Measurements from ENCODE around the gene SAMHD1.
"Not testable (repeated sequence)": the region's sequence is repeated elsewhere in the genome, so short reads cannot be mapped to it uniquely, and the experiment has no call there.

The SAMHD1 gene

DNA sequence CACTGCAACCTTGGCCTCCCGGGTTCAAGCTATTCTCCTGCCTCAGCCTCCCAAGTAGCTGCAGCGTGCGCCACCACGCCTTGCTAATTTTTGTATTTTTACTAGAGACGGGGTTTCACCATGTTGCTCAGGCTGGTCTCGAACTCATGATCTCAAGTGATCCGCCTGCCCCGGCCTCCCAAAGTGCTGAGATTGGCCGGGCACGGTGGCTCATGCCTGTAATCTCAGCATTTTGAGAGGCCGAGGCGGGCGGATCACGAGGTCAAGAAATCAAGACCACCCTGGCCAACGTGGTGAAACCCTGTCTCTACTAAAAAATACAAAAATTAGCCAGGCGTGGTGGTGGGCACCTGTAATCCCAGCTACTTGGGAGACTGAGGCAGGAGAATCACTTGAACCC, 17.9 kb downstream of the SAMHD1 start:
- not testable (repeated sequence) for H3K9ac ChIP-seq (ENCODE audit: low read length in 5 of 5); H3K9me3 ChIP-seq (ENCODE audit: control insufficient read depth in 5 of 5, low read length in 5 of 5); H3K27me3 ChIP-seq (ENCODE audit: control insufficient read depth in 5 of 5, insufficient read depth in 4 of 5, low read length in 5 of 5); H3K27ac ChIP-seq (ENCODE audit: low read depth, low read length); H3K4me3 ChIP-seq (ENCODE audit: low read depth in 1 of 5, low read length in 5 of 5)
- Histone ChIP-seq H3K4me1 (ENCODE audit: control insufficient read depth in 5 of 5, insufficient read depth in 5 of 5, low read length in 5 of 5) (peaks cover 0 to 15% (median 8%) of the 10 kb centered on the region in 5 donors), H3K36me3 (ENCODE audit: control insufficient read depth in 5 of 5, insufficient read depth in 5 of 5, low read length in 5 of 5) (peaks cover 11 to 62% (median 28%) of the 10 kb centered on the region in 5 donors)

DNA sequence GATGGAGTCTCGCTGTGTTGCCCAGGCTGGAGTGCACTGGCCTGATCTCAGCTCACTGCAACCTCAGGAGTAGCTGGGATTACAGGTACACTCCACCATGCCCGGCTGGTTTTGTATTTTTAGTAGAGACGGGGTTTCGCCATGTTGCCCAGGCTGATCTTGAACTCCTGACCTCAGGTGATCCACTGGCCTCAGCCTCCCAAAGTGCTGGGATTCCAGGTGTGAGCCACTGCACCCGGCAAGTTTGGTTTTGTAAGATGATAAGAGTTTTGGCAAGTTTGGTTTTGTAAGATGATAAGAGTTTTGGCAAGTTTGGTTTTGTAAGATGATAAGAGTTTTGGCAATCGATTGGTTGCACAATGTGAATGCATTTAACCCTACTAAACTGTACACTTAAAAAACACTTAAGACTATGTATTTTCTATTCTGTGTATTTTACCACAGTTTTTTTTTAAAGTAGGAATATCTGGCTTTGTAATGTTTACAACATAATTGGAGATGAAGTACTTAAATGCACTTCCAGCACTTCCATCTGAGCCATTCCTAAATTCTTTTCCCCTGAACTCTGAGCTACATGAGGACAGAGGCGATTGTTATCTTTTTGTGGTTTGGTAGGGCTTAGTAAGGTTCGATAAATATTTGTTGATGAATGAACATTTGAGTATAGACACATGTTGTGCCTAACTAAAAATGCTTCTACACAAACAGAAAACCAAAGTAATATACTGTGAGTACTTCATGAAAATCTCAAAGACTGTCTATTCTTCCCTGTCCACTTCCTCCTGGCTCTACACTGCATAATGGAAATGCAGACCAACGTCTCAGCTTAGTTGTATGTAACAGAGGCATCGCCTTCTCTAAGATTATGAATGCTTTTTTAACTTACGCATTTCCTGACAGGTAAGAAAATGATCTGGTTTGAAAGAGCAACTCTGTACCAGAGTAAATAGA, 18.8 kb downstream of the SAMHD1 start:
- no peak overlapping the region for H3K4me3 ChIP-seq (ENCODE audit: low read depth in 1 of 5, low read length in 5 of 5)
- H3K4me1 ChIP-seq (ENCODE audit: control insufficient read depth in 5 of 5, insufficient read depth in 5 of 5, low read length in 5 of 5), result peaks cover 0 to 15% (median 8%) of the 10 kb centered on the region in 5 donors
- H3K36me3 ChIP-seq (ENCODE audit: control insufficient read depth in 5 of 5, insufficient read depth in 5 of 5, low read length in 5 of 5), result peaks cover 12 to 64% (median 31%) of the 10 kb centered on the region in 5 donors
- H3K9me3 ChIP-seq (ENCODE audit: control insufficient read depth in 5 of 5, low read length in 5 of 5), result no peaks in the 10 kb centered on the region
- no peak overlapping the region for H3K27ac ChIP-seq (ENCODE audit: low read depth, low read length)
- H3K9ac ChIP-seq (ENCODE audit: low read length in 5 of 5), result peak overlapping the region in 1 of 5 donors; percentile 6
- H3K27me3 ChIP-seq (ENCODE audit: control insufficient read depth in 5 of 5, insufficient read depth in 4 of 5, low read length in 5 of 5), result no peaks in the 10 kb centered on the region

DNA sequence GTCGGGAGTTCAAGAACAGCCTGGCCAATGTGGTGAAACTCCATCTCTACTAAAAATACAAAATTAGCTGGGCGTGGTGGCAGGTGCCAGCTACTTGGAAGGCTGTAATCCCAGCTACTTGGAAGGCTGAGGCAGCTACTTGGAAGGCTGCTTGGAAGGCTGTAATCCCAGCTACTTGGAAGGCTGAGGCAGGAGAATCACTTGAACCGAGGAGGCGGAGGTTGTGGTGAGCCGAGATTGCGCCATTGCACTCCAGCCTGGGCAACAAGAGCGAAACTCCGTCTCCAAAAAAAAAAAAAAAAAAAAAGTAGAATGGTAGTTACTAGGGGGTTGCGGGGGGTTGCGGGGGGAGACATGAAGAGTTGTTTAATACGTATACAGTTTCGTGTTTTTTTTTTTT, 19.4 kb downstream of the SAMHD1 start:
- not testable (repeated sequence) for H3K27ac ChIP-seq (ENCODE audit: low read depth, low read length); H3K9me3 ChIP-seq (ENCODE audit: control insufficient read depth in 5 of 5, low read length in 5 of 5); H3K4me3 ChIP-seq (ENCODE audit: low read depth in 1 of 5, low read length in 5 of 5); H3K27me3 ChIP-seq (ENCODE audit: control insufficient read depth in 5 of 5, insufficient read depth in 4 of 5, low read length in 5 of 5); H3K9ac ChIP-seq (ENCODE audit: low read length in 5 of 5); H3K4me1 ChIP-seq (ENCODE audit: control insufficient read depth in 5 of 5, insufficient read depth in 5 of 5, low read length in 5 of 5)
- peaks cover 15 to 71% (median 36%) of the 10 kb centered on the region in 5 donors for H3K36me3 ChIP-seq (ENCODE audit: control insufficient read depth in 5 of 5, insufficient read depth in 5 of 5, low read length in 5 of 5)

DNA sequence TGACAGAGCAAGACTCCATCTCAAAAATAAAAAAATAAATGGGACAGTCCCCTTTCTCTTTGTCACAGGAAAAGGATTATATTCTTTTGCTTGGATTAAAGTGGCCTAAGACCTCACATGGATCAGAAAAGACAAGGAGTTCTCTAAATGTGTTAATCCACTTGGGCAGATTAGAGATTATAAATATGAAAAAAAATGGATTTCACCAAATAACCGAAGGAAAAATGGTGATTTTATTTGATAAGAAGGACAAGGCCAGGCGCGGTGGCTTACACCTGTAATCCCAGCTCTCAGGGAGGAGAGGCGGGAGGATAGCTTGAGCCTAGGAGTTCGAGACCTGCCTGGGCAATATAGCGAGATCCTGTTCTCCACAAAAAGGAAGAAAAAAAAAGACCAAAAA, 21.8 kb downstream of the SAMHD1 start:
- peaks cover 15 to 76% (median 45%) of the 10 kb centered on the region in 5 donors for H3K36me3 ChIP-seq (ENCODE audit: control insufficient read depth in 5 of 5, insufficient read depth in 5 of 5, low read length in 5 of 5)
- H3K27ac ChIP-seq (ENCODE audit: low read depth, low read length), result no peak overlapping the region
- no peaks in the 10 kb centered on the region for H3K27me3 ChIP-seq (ENCODE audit: control insufficient read depth in 5 of 5, insufficient read depth in 4 of 5, low read length in 5 of 5)
- no peaks in the 10 kb centered on the region for H3K9me3 ChIP-seq (ENCODE audit: control insufficient read depth in 5 of 5, low read length in 5 of 5)
- H3K4me3 ChIP-seq (ENCODE audit: low read depth in 1 of 5, low read length in 5 of 5), result no peak overlapping the region
- no peak overlapping the region for H3K9ac ChIP-seq (ENCODE audit: low read length in 5 of 5)
- H3K4me1 ChIP-seq (ENCODE audit: control insufficient read depth in 5 of 5, insufficient read depth in 5 of 5, low read length in 5 of 5), result peaks cover 0 to 4% (median 2%) of the 10 kb centered on the region in 5 donors

DNA sequence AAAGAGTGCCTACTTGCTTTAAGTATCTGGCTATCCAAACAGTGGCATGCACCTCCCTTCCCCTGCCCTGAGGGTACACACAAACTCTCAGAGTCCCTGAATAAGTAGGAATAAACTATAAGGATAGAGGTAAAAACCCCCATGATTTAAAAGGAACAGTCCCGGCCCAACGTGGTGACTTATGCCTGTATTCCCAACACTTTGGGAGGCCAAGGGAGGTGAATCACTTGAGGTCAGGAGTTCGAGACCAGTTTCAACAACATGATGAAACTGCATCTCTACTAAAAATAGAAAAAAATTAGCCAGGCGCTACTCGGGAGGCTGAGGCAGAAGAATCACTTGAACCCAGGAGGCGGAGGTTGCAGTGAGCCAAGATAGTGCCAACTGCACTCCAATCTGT, 22.2 kb downstream of the SAMHD1 start:
- peaks cover 15 to 76% (median 43%) of the 10 kb centered on the region in 5 donors for H3K36me3 ChIP-seq (ENCODE audit: control insufficient read depth in 5 of 5, insufficient read depth in 5 of 5, low read length in 5 of 5)

DNA sequence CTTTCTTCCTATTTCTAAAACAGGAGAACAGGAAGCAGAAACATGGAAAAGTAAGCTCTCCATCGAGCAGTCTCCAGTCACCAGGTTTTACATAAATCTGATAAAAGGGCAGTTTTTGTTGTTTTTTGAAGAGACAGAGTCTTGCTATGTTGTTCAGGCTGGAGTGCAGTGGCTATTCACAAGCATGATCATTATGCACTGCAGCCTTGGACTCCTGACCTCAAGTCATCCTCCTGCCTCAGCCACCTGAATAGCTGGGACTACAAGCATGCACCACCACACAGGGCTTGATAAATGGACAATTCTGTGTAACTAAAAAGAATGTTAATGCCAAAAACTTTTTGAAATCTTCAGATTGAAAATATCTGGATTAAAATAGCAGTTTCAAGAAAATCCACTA, 23.8 kb downstream of the SAMHD1 start:
- H3K4me3 ChIP-seq (ENCODE audit: low read depth in 1 of 5, low read length in 5 of 5), result no peak overlapping the region
- H3K27me3 ChIP-seq (ENCODE audit: control insufficient read depth in 5 of 5, insufficient read depth in 4 of 5, low read length in 5 of 5), result no peaks in the 10 kb centered on the region
- no peak overlapping the region for H3K27ac ChIP-seq (ENCODE audit: low read depth, low read length)
- H3K9ac ChIP-seq (ENCODE audit: low read length in 5 of 5), result no peak overlapping the region
- H3K4me1 ChIP-seq (ENCODE audit: control insufficient read depth in 5 of 5, insufficient read depth in 5 of 5, low read length in 5 of 5), result peaks cover 0 to 3% (median 0%) of the 10 kb centered on the region in 5 donors
- no peaks in the 10 kb centered on the region for H3K9me3 ChIP-seq (ENCODE audit: control insufficient read depth in 5 of 5, low read length in 5 of 5)
- H3K36me3 ChIP-seq (ENCODE audit: control insufficient read depth in 5 of 5, insufficient read depth in 5 of 5, low read length in 5 of 5), result peaks cover 15 to 72% (median 37%) of the 10 kb centered on the region in 5 donors

More for the DNA sequence above, 22.2 kb downstream of the SAMHD1 start:
- Histone ChIP-seq H3K4me1 (ENCODE audit: control insufficient read depth in 5 of 5, insufficient read depth in 5 of 5, low read length in 5 of 5) (peaks cover 0 to 4% (median 2%) of the 10 kb centered on the region in 5 donors), H3K27ac (ENCODE audit: low read depth, low read length) (no peak overlapping the region), H3K27me3 (ENCODE audit: control insufficient read depth in 5 of 5, insufficient read depth in 4 of 5, low read length in 5 of 5) (no peaks in the 10 kb centered on the region), H3K9me3 (ENCODE audit: control insufficient read depth in 5 of 5, low read length in 5 of 5) (no peaks in the 10 kb centered on the region), H3K4me3 (ENCODE audit: low read depth in 1 of 5, low read length in 5 of 5) (no peak overlapping the region), H3K9ac (ENCODE audit: low read length in 5 of 5) (no peak overlapping the region)

DNA sequence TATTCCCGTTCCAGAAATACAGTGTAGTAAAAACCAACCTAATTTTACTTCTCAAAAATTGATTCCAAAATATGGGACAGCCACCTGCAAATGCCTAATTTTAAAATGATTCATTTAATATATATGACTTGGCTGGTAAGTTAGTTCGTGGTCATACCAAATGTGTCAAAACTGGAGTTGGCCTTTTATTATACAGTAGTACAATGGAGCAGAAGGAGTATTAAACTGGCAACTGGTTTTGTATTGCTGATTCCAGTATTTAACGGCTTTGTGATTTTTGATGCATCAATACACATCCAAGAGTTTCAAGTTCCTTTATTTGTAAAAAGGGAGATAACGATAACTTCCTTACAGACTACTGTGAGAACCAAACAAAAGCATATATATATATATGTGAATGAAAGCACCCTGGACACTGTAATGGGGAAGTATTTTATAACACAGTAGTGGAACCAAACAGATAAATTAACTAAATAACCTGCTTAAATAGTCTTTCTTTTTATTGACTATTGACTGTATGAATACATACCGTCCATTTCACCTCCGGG, 24.8 kb downstream of the SAMHD1 start:
- Histone ChIP-seq H3K27ac (ENCODE audit: low read depth, low read length) (no peak overlapping the region), H3K27me3 (ENCODE audit: control insufficient read depth in 5 of 5, insufficient read depth in 4 of 5, low read length in 5 of 5) (no peaks in the 10 kb centered on the region), H3K9ac (ENCODE audit: low read length in 5 of 5) (no peak overlapping the region), H3K36me3 (ENCODE audit: control insufficient read depth in 5 of 5, insufficient read depth in 5 of 5, low read length in 5 of 5) (peaks cover 15 to 81% (median 40%) of the 10 kb centered on the region in 5 donors), H3K4me1 (ENCODE audit: control insufficient read depth in 5 of 5, insufficient read depth in 5 of 5, low read length in 5 of 5) (peaks cover 0 to 3% (median 0%) of the 10 kb centered on the region in 5 donors), H3K9me3 (ENCODE audit: control insufficient read depth in 5 of 5, low read length in 5 of 5) (no peaks in the 10 kb centered on the region), H3K4me3 (ENCODE audit: low read depth in 1 of 5, low read length in 5 of 5) (no peak overlapping the region)

DNA sequence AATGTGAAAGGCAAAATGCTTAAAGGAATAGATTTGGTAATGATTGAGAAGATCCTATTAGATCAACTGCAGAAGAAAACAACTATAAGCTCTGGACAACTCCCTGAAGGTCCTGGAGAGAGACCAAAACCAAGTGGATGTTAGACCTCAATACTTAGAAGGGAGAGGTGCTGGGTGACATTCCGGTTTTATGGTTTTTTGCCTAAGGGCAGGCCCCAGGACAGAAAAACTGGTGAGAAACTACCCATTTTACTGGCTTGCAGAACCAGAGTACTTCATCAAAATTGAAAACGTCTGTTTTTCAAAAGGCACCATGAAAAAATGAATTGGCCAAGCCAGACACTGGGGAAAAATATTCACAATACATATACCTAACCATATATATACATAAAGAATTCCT, 26.3 kb downstream of the SAMHD1 start:
- H3K9ac ChIP-seq (ENCODE audit: low read length in 5 of 5), result no peak overlapping the region
- H3K36me3 ChIP-seq (ENCODE audit: control insufficient read depth in 5 of 5, insufficient read depth in 5 of 5, low read length in 5 of 5), result peaks cover 14 to 79% (median 41%) of the 10 kb centered on the region in 5 donors
- no peaks in the 10 kb centered on the region for H3K27me3 ChIP-seq (ENCODE audit: control insufficient read depth in 5 of 5, insufficient read depth in 4 of 5, low read length in 5 of 5)
- H3K4me1 ChIP-seq (ENCODE audit: control insufficient read depth in 5 of 5, insufficient read depth in 5 of 5, low read length in 5 of 5), result no peaks in the 10 kb centered on the region
- H3K4me3 ChIP-seq (ENCODE audit: low read depth in 1 of 5, low read length in 5 of 5), result no peak overlapping the region
- no peaks in the 10 kb centered on the region for H3K9me3 ChIP-seq (ENCODE audit: control insufficient read depth in 5 of 5, low read length in 5 of 5)
- no peak overlapping the region for H3K27ac ChIP-seq (ENCODE audit: low read depth, low read length)

DNA sequence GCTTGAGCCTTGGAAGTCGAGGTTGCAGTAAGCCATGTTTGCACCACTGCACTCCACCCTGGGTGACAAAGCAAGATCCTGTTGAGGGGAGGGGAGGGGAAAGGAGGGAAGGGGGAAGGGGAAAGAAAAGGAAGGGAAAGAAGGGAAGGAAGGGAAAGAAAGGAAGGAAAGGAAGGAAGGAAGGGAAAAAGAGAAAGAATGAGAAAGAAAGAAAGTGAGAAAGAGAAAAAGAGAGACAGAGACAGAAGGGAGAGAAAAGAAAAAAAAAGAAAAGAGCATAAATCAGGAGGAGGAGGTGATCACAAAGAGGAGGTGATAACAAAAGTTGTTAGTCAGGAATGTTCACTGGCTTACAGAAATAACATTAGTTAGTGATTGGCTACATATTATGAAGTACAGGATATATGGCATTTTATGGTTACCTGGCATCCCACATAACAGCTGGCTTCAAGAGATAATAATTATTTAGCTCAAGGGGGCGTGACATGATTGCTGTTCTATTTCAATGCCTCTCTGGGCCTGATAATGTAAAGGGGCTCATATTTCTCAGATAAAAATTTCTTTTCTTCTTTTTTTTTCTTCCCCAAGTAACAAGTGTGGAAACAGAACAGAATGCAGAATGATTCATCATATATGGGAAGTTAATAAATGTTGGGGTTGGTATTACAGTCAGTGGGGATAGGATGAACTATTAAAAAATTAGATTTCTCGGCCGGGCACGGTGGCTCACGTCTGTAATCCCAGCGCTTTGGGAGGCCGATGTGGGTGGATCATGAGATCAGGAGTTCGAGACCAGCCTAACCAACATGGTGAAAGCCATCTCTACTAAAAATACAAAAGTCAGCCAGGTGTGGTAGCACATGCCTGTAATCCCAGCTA, 27.1 kb downstream of the SAMHD1 start:
- no peak overlapping the region for H3K27ac ChIP-seq (ENCODE audit: low read depth, low read length)
- no peak overlapping the region for H3K9ac ChIP-seq (ENCODE audit: low read length in 5 of 5)
- H3K36me3 ChIP-seq (ENCODE audit: control insufficient read depth in 5 of 5, insufficient read depth in 5 of 5, low read length in 5 of 5), result peaks cover 14 to 72% (median 35%) of the 10 kb centered on the region in 5 donors
- no peak overlapping the region for H3K4me3 ChIP-seq (ENCODE audit: low read depth in 1 of 5, low read length in 5 of 5)
- H3K9me3 ChIP-seq (ENCODE audit: control insufficient read depth in 5 of 5, low read length in 5 of 5), result no peaks in the 10 kb centered on the region
- H3K27me3 ChIP-seq (ENCODE audit: control insufficient read depth in 5 of 5, insufficient read depth in 4 of 5, low read length in 5 of 5), result no peaks in the 10 kb centered on the region
- no peaks in the 10 kb centered on the region for H3K4me1 ChIP-seq (ENCODE audit: control insufficient read depth in 5 of 5, insufficient read depth in 5 of 5, low read length in 5 of 5)
